Measurements from ENCODE around the gene NABP1.

- TF ChIP-seq TAF1 (IDR thresholded peaks at IDR 0.05; ENCODE audit: borderline replicate concordance, low read depth, low read length) (no peak), POLR2AphosphoS5 (IDR thresholded peaks at IDR 0.05; ENCODE audit: low read depth, low read length) (no peak), POLR2A (IDR thresholded peaks at IDR 0.05; ENCODE audit: low read depth, low read length) (no peak)
Observed at GRCh38 chr2:191724015-191724414, 46.1 kb downstream of the NABP1 start.
